ENCODE results near the gene WDR12. TPM values are rescaled to one million over a fixed set of nuclear protein-coding genes. Genes with fewer than 3 reads are reported as not detected.
"Not testable (repeated sequence)": the region's sequence is repeated elsewhere in the genome, so short reads cannot be mapped to it uniquely, and the experiment has no call there.

The WDR12 gene
- polyA plus RNA-seq, 2 of the 4 experiments (the other 2 are of a cell fraction) = 53.6 to 120 TPM

DNA sequence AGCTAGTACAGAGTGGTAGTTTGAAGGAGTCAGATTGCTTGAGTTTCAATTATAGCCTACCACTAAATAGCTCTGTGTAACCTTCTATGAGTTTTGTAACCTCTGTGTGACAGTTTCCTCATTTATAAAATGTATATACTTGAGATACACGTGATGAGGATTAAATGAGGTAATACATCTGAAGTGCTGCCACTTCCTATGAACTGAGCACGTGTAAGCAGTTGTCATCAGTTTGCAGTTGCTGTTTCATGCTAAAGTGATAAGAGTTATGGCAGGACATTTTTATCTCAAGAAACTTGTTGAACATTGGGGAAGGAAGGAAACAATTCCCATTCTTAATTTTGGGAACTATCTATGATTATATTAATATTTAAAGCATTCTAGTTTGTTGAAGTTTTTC is 39.1 kb upstream of the WDR12 start:
- POLR2A ChIA-PET = no interaction called here
- CTCF ChIA-PET = no interaction called here
- H3K4me3 ChIP-seq = no peak overlapping the region
- H3K27ac ChIP-seq = no peak overlapping the region
- no peak overlapping the region for H3K4me2 ChIP-seq
- ATAC-seq (no peak), FAIRE-seq (no peak), DNase-seq (ENCODE audit: low read depth in 1 of 2, low spot score in 1 of 2) (no peak)
- H3K9me3 ChIP-seq = peaks cover 13% of the 10 kb centered on the region; the same call in 1 of the 3 replicates
- no peaks in the 10 kb centered on the region for H3K4me1 ChIP-seq
- WGBS (ENCODE audit: missing lambda C conversion rate) = 65% methylated on average over 2 of the region's 2 CpGs
- TF ChIP-seq KDM1A (IDR thresholded peaks at IDR 0.05; ENCODE audit: low read depth) = no peak
- no peak for TF ChIP-seq CHD2 (IDR thresholded peaks at IDR 0.05; ENCODE audit: low read length, partially characterized antibody)
- no peak for TF ChIP-seq ESRRA (IDR thresholded peaks at IDR 0.05; ENCODE audit: borderline replicate concordance, low read length)
- no peak for TF ChIP-seq RFX5 (IDR thresholded peaks at IDR 0.05)
- no peak for TF ChIP-seq HOXB13 (CRISPR knock-in tag; IDR thresholded peaks at IDR 0.05; ENCODE audit: low read depth)
- no peak for TF ChIP-seq HOXB5 (CRISPR knock-in tag; IDR thresholded peaks at IDR 0.05)
- TF ChIP-seq FOSB (CRISPR knock-in tag; IDR thresholded peaks at IDR 0.05) = no peak

DNA sequence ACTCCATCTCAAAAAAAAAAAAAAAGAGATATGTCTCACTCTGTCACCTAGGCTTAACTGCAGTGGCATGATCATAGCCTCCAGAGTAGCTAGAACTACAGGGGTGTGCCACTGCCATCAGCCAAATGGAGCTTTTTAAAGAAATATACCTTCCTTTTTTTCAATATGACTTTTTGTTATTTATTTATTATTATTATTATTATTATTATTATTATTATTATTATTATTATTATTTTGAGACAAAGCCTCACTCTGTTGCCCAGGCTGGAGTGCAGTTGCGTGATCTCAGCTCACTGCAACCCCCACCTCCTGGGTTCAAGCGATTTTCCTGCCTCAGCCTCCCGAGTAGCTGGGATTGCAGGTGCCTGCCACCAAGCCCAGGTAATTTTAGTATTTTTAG is 37.9 kb upstream of the WDR12 start:
- CTCF ChIA-PET; H3K4me2 ChIP-seq; H3K27ac ChIP-seq; FAIRE-seq; H3K4me3 ChIP-seq; ATAC-seq; POLR2A ChIA-PET; DNase-seq (ENCODE audit: low read depth in 1 of 2, low spot score in 1 of 2); H3K4me1 ChIP-seq: not testable (repeated sequence)
- peaks cover 13% of the 10 kb centered on the region; the same call in 1 of the 3 replicates for H3K9me3 ChIP-seq
- WGBS (ENCODE audit: missing lambda C conversion rate) = 91% methylated on average over 3 of the region's 3 CpGs

DNA sequence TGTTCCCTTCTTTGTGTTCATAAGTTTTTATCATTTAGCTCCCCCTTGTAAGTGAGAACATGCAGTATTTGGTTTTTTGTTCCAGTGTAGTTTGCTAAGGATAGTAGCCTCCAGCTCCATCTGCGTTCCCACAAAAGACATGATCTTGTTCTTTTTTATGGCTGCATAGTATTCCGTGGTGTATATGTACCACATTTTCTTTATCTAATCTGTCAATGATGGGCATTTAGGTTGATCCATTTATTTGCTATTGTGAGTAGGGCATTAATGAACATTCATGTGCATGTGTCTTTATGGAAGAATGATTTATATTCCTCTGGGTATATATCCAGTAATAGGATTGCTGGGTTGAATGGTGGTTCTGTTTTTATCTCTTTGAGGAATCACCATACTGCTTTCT is 34.0 kb upstream of the WDR12 start:
- Histone ChIP-seq H3K27ac (no peak overlapping the region), H3K9me3 (peaks cover 13% of the 10 kb centered on the region; the same call in 1 of the 3 replicates), H3K4me3 (no peak overlapping the region), H3K4me2 (no peak overlapping the region), H3K4me1 (peaks cover 13% of the 10 kb centered on the region)
- ATAC-seq = no peak
- ChIA-PET POLR2A (no interaction called here), CTCF (interaction anchor here (1.2 kb wide), 1 partner anchor 118 kb away, joined by 3 read pairs; no protein-coding TSS in a partner anchor)
- DNase-seq (ENCODE audit: low read depth in 1 of 2, low spot score in 1 of 2) = no peak
- TF ChIP-seq RNF2 (IDR thresholded peaks at IDR 0.05; ENCODE audit: borderline replicate concordance, low read depth) (no peak), JUNB (IDR thresholded peaks at IDR 0.05) (no peak), MAZ (IDR thresholded peaks at IDR 0.05; ENCODE audit: borderline replicate concordance, low read depth, low read length) (no peak), ZFP36 (IDR thresholded peaks at IDR 0.05; ENCODE audit: borderline replicate concordance, partially characterized antibody) (no peak), RFX5 (IDR thresholded peaks at IDR 0.05) (no peak), RARB (CRISPR knock-in tag; IDR thresholded peaks at IDR 0.05) (no peak), CHD4 (IDR thresholded peaks at IDR 0.05; ENCODE audit: borderline replicate concordance) (no peak), GATA3 (IDR thresholded peaks at IDR 0.05; ENCODE audit: borderline replicate concordance) (no peak), ZC3H11A (IDR thresholded peaks at IDR 0.05) (no peak)
- no peak for FAIRE-seq
- 90% methylated on average over 2 of the region's 2 CpGs for WGBS (ENCODE audit: missing lambda C conversion rate)

DNA sequence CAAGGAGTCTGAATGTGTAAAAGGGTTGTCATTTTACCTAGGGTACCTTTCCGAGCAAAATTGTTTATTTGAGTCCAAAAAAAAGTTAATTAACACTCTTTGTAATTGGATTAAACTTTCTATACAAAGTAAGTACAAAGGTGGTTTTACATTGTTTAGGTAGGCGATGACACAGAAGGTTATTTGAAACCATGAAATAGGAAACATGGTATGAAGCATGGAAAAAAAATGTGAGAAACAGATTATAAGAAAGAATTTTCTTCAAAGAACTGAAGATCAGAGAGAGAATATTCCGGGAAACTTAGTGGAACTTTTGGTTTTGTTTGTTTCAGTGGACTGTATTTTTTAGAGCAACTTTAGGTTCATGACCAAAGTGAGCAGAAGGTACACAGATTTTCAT is 33.3 kb upstream of the WDR12 start:
- Histone ChIP-seq H3K9me3 (peaks cover 13% of the 10 kb centered on the region; the same call in 1 of the 3 replicates), H3K27ac (no peak overlapping the region; a peak in 1 of 6 replicates), H3K4me3 (no peak overlapping the region), H3K4me1 (peaks cover 13% of the 10 kb centered on the region), H3K4me2 (peak overlapping the region; percentile 48)
- CTCF ChIA-PET = interaction anchor here (1.2 kb wide), 1 partner anchor 117 kb away, joined by 3 read pairs; no protein-coding TSS in a partner anchor
- WGBS (ENCODE audit: missing lambda C conversion rate) = 36% methylated on average over 3 of the region's 3 CpGs
- POLR2A ChIA-PET = no interaction called here
- TF ChIP-seq NFE2L2 (conservative IDR thresholded peaks at IDR 0.05; ENCODE audit: low read length) = no peak
- FAIRE-seq (no peak), ATAC-seq (no peak), DNase-seq (ENCODE audit: low read depth in 1 of 2, low spot score in 1 of 2) (no peak)

DNA sequence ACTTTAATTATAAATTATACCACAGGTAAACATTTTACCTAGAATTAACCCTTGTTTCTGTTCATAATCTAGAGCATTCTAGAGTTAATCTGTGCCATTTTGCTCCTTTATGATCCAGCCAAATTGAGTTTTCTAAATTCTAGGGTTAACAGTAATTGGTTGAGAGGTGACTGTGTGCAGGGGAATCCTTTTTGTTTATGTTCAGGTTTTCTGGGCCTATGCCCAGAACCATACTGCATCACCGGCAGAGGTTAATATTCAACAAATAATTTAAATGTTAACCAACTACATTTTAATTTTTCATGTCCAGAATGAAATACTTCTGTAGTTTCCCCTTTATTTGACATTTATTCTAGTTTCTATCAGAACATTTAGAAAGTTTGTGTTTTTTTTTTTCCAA is 32.9 kb upstream of the WDR12 start:
- Histone ChIP-seq H3K4me3 (no peak overlapping the region), H3K27ac (no peak overlapping the region; a peak in 1 of 6 replicates), H3K9me3 (peaks cover 13% of the 10 kb centered on the region; the same call in 1 of the 3 replicates), H3K4me1 (peaks cover 13% of the 10 kb centered on the region), H3K4me2 (peak overlapping the region; percentile 48)
- ATAC-seq (peak in 1 of 2 experiments; percentile 52; a peak in 1 of 6 replicates), FAIRE-seq (no peak), DNase-seq (ENCODE audit: low read depth in 1 of 2, low spot score in 1 of 2) (no peak)
- CTCF ChIA-PET = no interaction called here
- TF ChIP-seq RCOR1 (IDR thresholded peaks at IDR 0.05; ENCODE audit: low read depth, low read length) = no peak
- no peak for TF ChIP-seq EP300 (IDR thresholded peaks at IDR 0.05)
- no peak for TF ChIP-seq EHF (CRISPR knock-in tag; IDR thresholded peaks at IDR 0.05)
- no peak for TF ChIP-seq FOSL2 (IDR thresholded peaks at IDR 0.05)
- no peak for TF ChIP-seq FOSL2 (CRISPR knock-in tag; IDR thresholded peaks at IDR 0.05)
- TF ChIP-seq HEYL (CRISPR knock-in tag; IDR thresholded peaks at IDR 0.05) = no peak
- no peak for TF ChIP-seq TP53 (CRISPR knock-in tag; IDR thresholded peaks at IDR 0.05)
- TF ChIP-seq JUNB (IDR thresholded peaks at IDR 0.05) = no peak
- TF ChIP-seq EHMT2 (IDR thresholded peaks at IDR 0.05; ENCODE audit: low read depth) = no peak
- no peak for TF ChIP-seq RARB (CRISPR knock-in tag; IDR thresholded peaks at IDR 0.05)
- POLR2A ChIA-PET = no interaction called here
- WGBS (ENCODE audit: missing lambda C conversion rate) = 0% methylated on average over 1 of the region's 1 CpG

Data from A549 (cell line).